HG03025 (cell line): ENCODE measurements around the gene CBFA2T3.
"Not testable (repeated sequence)": the region's sequence is repeated elsewhere in the genome, so short reads cannot be mapped to it uniquely, and the experiment has no call there.

Experiments
- ATAC-seq: cut with Tn5 transposase; IDR thresholded peaks from one replicate; pipeline ENCODE4 v1.9.1; 2021; ENCODE audit warnings: mild to moderate bottlenecking, moderate library complexity; ENCODE audit not compliant: unreplicated experiment, low FRiP score

CBFA2T3 gene

GRCh38 chr16:88927010-88927409 lies 50.0 kb downstream of the CBFA2T3 start:
- ATAC-seq, result no peak

GRCh38 chr16:88926374-88926990 lies 50.5 kb downstream of the CBFA2T3 start:
- ATAC-seq, result no peak

- ATAC-seq, result no peak
Observed at GRCh38 chr16:88925540-88925887, 51.5 kb downstream of the CBFA2T3 start.

- no peak for ATAC-seq
Observed at GRCh38 chr16:88924834-88925539, 52.0 kb downstream of the CBFA2T3 start.

- no peak for ATAC-seq
Observed at GRCh38 chr16:88923926-88924833, 52.8 kb downstream of the CBFA2T3 start.

- no peak for ATAC-seq
Observed at GRCh38 chr16:88923450-88923849, 53.6 kb downstream of the CBFA2T3 start.

GRCh38 chr16:88922826-88923410 lies 54.1 kb downstream of the CBFA2T3 start:
- ATAC-seq, result no peak

GRCh38 chr16:88922114-88922825 lies 54.7 kb downstream of the CBFA2T3 start:
- ATAC-seq, result no peak

- no peak for ATAC-seq
Observed at GRCh38 chr16:88921591-88921990, 55.4 kb downstream of the CBFA2T3 start.

- no peak for ATAC-seq
Observed at GRCh38 chr16:88920618-88921590, 56.1 kb downstream of the CBFA2T3 start.

- ATAC-seq, result no peak
Observed at GRCh38 chr16:88919936-88920335, 57.1 kb downstream of the CBFA2T3 start.

- ATAC-seq, result not testable (repeated sequence)
Observed at GRCh38 chr16:88918896-88919295, 58.1 kb downstream of the CBFA2T3 start.

GRCh38 chr16:88917915-88918627 lies 58.9 kb downstream of the CBFA2T3 start:
- ATAC-seq, result no peak

- no peak for ATAC-seq
Observed at GRCh38 chr16:88917146-88917914, 59.7 kb downstream of the CBFA2T3 start.

GRCh38 chr16:88915639-88916327 lies 61.2 kb downstream of the CBFA2T3 start:
- ATAC-seq, result no peak

GRCh38 chr16:88914750-88915368 lies 62.1 kb downstream of the CBFA2T3 start:
- no peak for ATAC-seq

- no peak for ATAC-seq
Observed at GRCh38 chr16:88913870-88914269, 63.1 kb downstream of the CBFA2T3 start.
